ENCODE data around the gene ZNF337. TPM values are rescaled to one million over a fixed set of nuclear protein-coding genes. Genes with fewer than 3 reads are reported as not detected.
"Not testable (repeated sequence)": the region's sequence is repeated elsewhere in the genome, so short reads cannot be mapped to it uniquely, and the experiment has no call there.

The ZNF337 gene
- 13.4 and 14.3 TPM in 2 replicates for total RNA-seq (2014; rRNA removed; shearing (Covaris generic))

DNA sequence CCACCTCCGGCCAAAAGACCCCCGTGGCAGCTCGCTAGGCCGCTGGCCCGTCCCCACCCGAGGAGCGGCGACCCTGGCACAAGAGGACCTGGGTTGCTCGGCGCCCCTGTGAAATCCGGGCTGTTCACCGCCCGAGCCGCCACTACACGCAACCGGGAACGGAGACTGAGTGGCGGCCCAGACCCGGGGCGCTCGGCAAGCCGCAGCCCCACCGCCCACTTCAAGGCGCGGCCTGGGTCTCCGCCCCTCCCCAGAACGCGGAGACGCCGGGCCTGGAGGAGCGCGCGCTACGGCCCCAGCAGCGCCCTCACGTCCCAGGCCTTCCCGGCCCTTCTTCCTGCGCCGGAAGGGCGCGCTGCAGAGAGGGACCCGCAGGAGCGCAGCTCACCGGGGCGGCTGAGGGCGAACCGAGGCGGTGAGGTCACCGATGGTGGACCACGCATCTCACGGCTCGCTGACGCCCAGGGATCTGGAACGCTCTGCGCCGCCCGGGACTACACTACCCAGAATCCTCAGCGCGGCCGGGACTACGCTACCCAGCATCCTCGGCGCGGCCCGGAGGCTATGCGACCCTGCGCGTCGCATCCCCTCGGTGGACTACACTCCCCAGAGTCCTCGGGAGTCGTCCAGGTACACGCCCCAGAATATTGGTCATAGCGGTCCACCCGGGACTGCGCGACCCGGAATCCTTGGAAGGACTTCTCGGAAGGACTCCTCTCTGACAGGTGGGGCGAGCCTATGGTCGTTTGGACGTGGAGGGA is at the start of gene ZNF337:
Gene ZNF337, minus strand, starts transcription at position 483 of the 761 bp plus-strand sequence. CDS start 10,436 bp downstream, outside the sequence.
- peak; percentile 94 for DNase-seq (ENCODE audit: low spot score)

DNA sequence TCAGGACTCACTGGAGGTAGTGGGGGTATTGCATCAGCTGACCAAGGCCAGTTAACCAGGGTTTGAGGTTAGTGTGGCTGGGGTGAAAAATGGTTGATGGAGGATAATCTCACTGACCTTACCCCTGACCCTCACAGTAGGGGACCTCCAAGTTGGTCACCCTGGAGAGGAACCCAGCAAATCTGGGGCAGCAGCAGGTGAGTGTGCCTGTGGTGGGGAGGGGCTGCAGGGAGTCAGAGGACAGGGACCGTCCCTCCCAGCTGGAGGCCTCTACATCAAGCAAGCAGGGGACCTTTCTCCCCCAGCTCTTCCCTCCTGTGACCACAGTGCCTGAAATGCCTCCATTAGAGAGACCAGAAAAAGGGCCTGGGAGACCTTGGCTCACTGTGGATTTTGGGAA is 49.1 kb upstream of the ZNF337 start:
- DNase-seq (ENCODE audit: low spot score): no peak

DNA sequence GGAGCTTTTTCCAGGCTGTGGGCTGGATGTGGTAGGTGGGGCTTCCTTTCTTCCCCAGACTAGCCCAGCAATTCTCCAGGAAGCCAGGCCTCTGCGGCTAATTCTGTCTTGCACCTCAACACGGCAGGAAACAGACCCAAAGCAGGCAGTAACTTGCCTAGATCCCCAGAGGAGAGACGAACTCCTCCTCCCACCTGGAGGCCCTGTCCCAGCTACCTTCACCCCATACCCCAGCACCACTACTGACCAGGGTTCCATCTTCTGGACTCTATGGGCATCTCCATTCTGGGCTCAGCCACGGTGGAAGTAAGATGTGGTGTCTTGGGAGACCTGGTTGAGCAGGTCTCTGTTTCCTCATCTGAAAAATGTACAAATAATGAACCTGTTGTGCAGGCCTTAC is 48.4 kb upstream of the ZNF337 start:
- no peak for DNase-seq (ENCODE audit: low spot score)

DNA sequence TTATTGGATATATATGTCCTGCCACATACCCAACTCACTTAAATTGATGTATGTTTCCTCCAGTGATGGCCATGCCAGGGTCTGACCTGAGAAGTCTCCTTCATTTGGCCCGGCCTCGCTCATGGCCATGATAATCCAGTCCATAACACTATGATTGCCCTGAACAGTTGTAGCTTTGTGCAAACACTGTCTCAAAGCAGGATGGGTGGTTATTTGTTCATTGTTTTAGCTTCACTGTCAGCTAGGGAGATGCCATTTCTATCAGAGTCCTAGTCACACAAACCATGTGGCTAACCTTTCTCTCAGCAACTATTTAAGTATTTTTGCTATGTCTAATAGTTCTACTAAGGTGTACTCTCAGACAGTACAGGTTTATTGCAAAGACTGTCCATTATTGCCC is 47.6 kb upstream of the ZNF337 start:
- DNase-seq (ENCODE audit: low spot score): no peak

DNA sequence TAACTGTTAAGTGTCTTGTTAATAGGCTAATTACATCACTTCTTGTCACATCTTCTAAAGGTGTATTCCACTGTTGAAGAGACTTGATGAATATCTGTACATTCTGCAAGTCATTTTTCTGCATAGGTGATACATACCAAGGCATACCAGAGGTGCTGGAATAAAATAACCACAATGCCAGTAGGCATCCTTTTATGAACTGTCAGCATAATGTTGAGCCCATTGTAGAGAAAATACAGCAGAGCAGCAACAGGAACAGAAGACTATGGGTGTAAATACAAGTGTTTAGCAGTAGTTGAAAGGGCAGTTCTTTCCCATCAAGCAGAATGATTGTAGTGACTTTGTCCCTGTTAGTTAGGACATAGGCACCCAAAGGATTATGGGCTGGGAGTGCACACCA is 44.4 kb upstream of the ZNF337 start:
- no peak for DNase-seq (ENCODE audit: low spot score)

DNA sequence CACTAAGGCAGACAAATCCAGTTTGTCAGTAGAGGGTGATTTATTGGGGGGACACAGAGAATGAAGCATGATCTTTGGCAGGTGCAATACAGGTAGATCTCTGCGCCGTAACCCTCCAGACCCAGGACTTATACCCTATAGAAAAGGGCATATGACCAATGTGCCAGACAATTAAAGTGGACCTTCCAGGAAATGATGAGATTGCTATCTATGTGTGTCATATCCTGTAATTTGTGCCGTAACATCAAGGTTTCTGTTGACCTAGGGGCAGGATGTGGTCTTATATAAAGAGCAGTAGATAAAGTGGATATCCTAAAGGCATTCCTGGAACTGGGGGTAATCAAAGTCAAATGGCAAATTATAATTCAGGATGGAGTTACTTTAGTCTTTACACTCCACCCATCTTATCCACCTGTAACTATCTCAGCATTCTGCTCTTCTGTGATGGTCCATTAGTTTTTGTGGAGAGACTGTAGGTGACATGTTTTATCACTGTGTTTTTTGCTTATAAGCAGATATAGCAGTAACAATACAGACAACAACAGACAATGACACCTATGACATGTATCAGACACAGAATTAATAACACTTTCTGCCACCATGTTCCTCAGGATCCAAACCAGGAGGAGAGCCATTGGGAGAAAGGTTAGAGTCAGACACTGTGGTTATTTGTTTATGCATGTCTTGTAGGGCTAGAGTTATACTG is 43.1 kb upstream of the ZNF337 start:
- peak; percentile 84 for DNase-seq (ENCODE audit: low spot score)

DNA sequence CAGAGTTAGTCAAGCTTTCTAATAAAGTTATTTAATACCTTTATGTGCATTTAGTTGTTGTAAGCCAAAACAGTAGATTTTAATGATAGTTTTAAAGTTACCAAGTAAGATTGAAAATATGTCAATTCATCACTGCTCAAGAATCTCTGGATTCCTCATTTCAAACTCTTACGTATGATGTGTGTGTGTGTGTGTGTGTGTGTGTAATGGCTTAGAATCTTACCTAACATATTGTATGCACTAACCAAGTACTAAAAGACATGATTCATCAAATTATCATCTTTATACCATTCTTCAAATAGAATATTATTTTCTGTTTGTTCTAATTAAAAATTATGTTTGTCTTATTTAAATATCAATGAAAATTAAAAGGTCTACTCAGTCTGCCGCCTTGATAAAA is 41.5 kb upstream of the ZNF337 start:
- DNase-seq (ENCODE audit: low spot score): no peak

DNA sequence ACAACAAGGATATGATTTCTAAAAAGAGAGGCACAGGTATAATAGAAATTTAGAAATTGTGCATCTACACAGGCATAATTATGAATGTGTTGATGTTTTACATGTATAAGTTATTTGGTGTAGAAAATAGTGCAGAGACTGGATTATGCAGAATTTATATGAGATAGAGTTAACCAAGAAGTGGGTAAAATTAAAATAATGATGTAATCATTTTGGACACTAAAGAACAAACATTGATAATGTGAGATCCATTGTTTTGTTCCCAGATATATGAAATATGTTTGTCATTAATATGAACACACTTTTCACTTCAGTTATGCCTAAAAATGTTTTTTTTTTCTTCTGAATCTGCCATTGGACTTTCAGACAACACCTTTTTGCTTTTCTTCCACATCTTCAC is 37.2 kb upstream of the ZNF337 start:
- DNase-seq (ENCODE audit: low spot score): no peak

DNA sequence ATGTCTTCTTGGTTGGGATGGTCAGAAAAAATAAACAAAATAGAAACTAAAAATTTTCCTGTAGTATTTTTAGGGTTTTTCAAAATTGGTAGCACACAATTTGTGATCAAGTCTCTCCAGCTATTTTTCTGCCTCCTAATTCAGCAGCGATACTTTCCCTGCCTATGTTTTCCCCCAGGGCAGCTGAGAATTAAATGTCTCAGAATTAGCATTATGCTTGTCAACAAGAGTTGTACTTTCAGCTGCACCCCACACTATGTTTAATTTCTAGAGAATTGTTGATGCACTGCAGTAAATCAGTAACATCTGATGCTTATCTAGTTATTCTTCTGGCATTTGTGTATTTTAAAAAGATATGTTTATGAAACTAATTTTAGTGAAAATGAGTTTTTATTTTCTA is 34.2 kb upstream of the ZNF337 start:
- DNase-seq (ENCODE audit: low spot score): no peak

DNA sequence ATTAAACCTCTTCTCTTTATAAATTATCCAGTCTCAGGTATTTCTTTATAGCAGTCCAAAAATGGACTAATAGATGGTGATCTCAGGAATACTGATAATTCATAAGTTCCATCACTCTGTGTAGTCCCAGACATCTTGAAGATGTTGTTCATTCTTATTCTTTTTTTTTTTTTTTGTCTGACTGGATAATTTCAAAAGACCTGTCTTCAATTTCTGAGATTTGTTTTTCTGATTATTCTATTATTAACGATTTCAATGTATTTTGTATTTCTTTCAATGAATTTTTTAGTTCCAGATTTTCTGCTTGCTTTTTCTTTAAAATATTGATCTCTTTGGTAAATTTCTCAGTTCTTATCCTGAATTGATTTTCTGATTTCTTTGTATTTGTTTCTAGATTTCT is 29.7 kb upstream of the ZNF337 start:
- no peak for DNase-seq (ENCODE audit: low spot score)

DNA sequence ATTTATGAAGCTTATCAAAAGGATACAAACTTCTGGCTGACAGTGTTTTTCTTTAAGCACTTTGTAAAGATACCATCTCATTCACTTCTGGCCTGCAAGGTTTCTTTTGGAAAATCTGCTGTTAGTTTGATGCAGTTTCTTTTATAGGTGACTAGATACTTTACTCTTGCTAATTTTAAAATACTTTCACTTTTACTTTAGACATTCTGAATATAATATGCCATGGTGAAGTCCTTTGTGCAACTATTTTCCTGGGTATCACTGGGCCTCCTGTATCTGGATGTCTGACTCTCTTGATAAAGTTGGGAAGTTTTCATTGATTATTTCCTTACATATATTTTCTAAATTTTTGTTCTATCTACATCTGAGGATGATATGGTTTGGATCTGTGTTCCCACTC is 29.0 kb upstream of the ZNF337 start:
- DNase-seq (ENCODE audit: low spot score): no peak

DNA sequence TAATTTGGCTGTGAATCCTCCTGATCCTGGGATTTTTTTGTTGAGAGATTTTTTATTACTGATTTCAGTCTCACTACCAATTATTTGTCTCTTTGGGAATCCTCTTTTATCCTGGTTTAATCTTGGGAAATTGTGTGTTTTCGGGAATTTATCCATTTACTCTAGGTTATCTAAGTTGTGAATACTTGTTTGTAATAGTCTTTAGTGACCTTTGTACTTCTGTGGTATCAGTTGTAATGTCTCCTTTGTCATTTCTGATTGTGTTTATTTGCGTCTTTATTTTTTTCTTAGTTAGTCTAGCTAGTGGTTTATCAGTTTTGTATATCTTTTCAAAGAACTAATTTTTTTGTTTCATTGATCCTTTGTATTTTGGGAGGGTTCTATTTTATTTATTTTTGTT is 27.3 kb upstream of the ZNF337 start:
- DNase-seq (ENCODE audit: low spot score): no peak

DNA sequence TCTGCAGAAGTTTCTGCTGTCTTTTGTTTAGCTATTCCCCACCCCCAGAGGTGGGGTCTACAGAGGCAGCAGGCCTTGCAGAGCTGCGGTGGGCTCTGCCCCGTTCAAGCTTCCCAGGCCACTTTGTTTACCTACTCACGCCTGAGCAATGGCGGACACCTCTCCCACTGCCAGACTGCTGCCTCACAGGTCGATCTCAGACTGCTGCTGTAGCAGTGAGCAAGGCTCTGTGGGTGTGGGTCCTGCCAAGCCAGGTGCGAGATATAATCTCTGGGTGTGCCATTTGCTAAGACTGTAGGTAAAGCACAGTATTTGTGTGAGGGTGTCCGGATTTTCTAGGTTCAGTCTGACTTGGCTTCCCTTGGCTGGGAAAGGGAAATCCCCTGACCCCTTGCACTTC is 23.6 kb upstream of the ZNF337 start:
- DNase-seq (ENCODE audit: low spot score): no peak

DNA sequence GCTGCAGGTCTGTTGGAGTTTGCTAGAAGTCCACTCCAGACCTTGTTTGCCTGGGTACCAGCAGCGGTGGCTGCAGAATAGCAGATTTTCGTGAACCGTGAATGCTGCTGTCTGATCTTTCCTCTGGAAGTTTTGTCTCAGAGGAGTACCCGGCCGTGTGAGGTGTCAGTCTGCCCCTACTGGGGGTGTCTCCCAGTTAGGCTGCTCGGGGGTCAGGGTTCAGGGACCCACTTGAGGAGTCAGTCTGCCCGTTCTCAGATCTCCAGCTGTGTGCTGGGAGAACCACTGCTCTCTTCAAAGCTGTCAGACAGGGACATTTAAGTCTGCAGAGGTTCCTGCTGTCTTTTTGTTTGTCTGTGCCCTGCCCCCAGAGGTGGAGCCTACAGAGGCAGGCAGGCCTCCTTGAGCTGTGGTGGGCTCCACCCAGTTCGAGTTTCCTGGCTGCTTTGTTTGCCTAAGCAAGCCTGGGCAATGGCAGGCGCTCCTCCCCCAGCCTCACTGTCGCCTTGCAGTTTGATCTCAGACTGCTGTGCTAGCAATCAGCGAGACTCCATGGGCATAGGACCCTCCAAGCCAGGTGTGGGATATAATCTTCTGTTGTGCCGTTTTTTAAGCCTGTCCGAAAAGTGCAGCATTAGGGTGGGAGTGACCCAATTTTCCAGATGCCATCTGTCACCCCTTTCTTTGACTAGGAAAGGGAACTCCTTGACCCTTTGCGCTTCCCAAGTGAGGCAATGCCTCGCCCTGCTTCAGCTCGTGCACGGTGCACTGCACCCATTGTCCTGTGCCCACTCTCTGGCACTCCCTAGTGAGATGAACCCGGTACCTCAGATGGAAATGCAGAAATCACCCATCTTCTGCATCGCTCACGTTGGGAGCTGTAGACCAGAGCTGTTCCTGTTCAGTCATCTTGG is 22.5 kb upstream of the ZNF337 start:
- DNase-seq (ENCODE audit: low spot score): not testable (repeated sequence)

DNA sequence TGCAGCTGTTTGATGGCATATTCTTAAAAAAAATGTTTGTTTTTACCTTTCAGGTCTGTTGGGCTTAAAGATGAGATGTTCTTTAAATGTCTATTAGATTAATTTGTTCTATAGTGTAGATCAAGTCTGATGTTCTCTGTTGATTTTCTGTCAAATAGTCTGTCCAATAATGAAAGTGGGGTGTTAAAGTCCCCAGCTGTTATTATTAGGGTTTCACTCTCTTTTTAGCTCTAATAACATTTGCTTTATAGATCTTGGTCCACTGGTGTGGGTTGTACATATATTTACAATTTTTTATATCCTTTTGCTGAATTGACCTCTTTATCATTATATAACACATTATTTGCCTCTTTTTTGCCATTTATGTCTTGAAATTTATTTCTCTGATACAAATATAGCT is 11.0 kb upstream of the ZNF337 start:
- no peak for DNase-seq (ENCODE audit: low spot score)

DNA sequence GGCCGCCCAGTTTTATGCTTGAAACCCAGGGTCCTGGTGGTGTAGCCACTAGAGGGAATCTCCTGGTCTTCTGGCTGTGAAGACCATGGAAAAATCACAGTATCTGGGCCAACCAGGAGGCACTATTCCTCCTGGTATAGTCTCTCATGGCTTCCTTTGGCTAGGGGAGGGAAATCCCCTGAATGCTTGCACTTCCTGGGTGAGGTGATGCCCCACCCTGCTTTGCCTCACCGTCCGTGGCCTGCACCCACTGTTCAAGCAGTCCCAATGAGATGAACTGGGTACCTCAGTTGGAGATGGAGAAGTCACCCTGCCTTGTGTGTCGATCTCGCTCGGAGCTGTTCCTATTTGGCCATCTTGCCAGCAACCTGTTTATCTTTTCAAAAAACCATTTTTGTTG is 10.1 kb upstream of the ZNF337 start:
- DNase-seq (ENCODE audit: low spot score): peak; percentile 21

DNA sequence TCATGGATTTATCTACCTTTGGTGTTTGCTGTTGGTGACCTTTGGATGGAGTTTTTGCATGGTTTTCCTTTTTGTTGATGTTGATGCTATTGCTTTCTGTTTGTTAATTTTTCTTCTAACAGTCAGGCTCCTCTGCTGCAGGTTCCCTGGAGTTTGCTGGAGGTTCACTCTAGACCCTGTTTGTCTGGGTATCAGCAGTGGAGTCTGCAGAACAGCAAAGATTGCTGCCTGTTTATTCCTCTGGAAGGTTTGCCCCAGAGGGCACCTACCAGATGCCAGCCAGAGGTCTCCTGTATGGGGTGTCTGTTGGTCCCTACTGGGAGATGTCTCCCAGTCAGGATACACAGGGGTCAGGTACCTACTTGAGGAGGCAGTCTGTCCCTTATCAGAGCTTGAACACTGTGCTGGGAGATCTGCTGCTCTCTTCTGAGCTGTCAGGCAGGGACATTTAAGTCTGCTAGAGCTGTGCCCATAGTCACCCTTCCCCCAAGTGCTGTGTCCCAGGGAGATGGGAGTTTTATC is 9.2 kb upstream of the ZNF337 start:
- no peak for DNase-seq (ENCODE audit: low spot score)

DNA sequence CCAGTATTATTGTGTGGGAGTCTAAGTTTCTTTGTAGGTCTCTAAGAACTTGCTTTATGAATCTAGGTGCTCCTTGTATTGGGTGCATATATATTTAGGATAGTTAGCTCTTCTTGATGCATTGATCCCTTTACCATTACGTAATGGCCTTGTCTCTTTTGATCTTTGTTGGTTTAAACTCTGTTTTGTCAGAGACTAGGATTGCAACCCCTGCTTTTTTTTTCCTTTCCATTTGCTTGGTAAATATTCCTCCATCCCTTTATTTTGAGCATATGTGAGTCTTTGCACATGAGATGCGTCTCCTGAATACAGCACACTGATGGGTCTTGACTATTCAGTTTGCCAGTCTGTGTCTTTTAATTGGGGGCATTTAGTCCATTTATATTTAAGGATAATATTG is 7.7 kb upstream of the ZNF337 start:
- DNase-seq (ENCODE audit: low spot score): not testable (repeated sequence)

DNA sequence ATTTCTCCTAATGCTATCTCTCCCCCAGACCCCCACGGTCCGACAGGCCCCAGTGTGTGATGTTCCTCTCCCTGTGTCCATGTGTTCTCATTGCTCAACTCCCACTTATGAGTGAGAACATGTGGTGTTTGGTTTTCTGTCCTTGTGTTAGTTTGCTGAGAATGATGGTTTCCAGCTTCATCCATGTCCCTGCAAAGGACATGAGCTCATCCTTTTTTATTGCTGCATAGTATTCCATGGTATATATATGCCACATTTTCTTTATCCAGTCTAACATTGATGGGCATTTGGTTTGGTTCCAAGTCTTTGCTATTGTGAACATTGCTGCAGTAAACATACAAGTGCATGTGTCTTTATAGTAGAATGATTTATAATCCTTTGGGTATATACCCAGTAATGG is 4.2 kb upstream of the ZNF337 start:
- not testable (repeated sequence) for DNase-seq (ENCODE audit: low spot score)

DNA sequence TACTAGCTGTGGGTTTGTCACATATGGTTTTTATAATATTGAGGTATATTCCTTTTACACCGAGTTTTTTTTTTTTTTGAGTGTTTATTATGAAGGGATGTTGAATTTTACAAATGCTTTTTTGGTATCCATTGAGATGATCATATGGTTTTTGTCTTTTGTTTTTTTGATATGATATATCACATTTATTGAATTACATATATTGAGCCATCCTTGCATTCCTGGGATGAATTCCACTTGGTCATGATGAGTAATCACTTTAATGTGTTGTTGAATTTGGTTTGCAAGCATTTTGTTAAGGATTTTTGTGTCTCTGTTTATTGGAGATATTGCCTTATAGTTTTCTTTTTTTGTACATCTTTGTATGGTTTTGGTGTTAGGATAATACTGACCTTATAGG is 3.3 kb upstream of the ZNF337 start:
- DNase-seq (ENCODE audit: low spot score): peak; percentile 28

DNA sequence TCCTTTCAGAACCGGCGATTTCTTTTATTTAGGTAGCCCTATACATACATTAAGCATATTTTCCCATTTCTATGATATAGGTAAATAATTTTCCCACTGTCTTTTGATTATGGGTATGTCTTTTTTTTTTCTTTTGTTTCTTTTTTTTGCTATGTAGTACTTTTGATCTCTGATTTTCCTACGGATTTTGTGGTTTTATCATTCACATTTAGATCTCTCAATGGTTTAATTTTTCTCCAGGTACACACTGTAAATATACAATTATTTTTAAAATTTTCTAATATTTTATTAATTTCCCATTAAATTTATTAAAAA is 436 bp upstream of the ZNF337 start:
- DNase-seq (ENCODE audit: low spot score): no peak

Data from A172 (cell line).